HEK293 (cell line): ENCODE data around the gene KIAA0825.

Experiments used
- ATF2 ChIP-seq: fragments of 450-650 bp; formaldehyde crosslinking; IDR thresholded peaks from 2 replicates; pipeline ENCODE4 v1.5.1; 2016; ENCODE audit warnings: missing biosample characterization, missing genetic modification characterization, low read depth
- BCL11A ChIP-seq: fragments of 450-650 bp; formaldehyde crosslinking; IDR thresholded peaks from 2 replicates; pipeline ENCODE4 v1.5.1; 2016; ENCODE audit warnings: low read depth, missing biosample characterization, missing genetic modification characterization
- GFI1B ChIP-seq: fragments of 450-650 bp; formaldehyde crosslinking; IDR thresholded peaks from 2 replicates; pipeline ENCODE4 v1.5.1; 2016; ENCODE audit warnings: missing biosample characterization, missing genetic modification characterization
- RBAK ChIP-seq: fragments of 450-650 bp; formaldehyde crosslinking; IDR thresholded peaks from 2 replicates; pipeline ENCODE4 v1.5.1; 2016; ENCODE audit warnings: missing biosample characterization, missing genetic modification characterization
- SCRT1 ChIP-seq: fragments of 450-650 bp; formaldehyde crosslinking; IDR thresholded peaks from 2 replicates; pipeline ENCODE4 v1.5.1; 2016; ENCODE audit warnings: missing biosample characterization, missing genetic modification characterization, borderline replicate concordance
- SETDB1 ChIP-seq: IDR thresholded peaks from one replicate; pipeline ENCODE4 v1.6.1; 2017; ENCODE audit warnings: mild to moderate bottlenecking, low read length, moderate library complexity, mixed read lengths; ENCODE audit not compliant: insufficient read length
- SP2 ChIP-seq: fragments of 450-650 bp; formaldehyde crosslinking; IDR thresholded peaks from 2 replicates; pipeline ENCODE4 v1.5.1; 2016; ENCODE audit warnings: missing biosample characterization, missing genetic modification characterization
- ZBTB10 ChIP-seq: fragments of 450-650 bp; formaldehyde crosslinking; IDR thresholded peaks from 2 replicates; pipeline ENCODE4 v1.5.1; 2016; ENCODE audit warnings: missing biosample characterization, missing genetic modification characterization
- ZBTB17 ChIP-seq: fragments of 450-650 bp; formaldehyde crosslinking; IDR thresholded peaks from 2 replicates; pipeline ENCODE4 v1.5.1; 2016; ENCODE audit warnings: missing biosample characterization, missing genetic modification characterization
- ZBTB48 ChIP-seq: fragments of 450-650 bp; formaldehyde crosslinking; IDR thresholded peaks from 2 replicates; pipeline ENCODE4 v1.5.1; 2016; ENCODE audit warnings: missing biosample characterization, missing genetic modification characterization
- ZNF155 ChIP-seq: fragments of 450-650 bp; formaldehyde crosslinking; IDR thresholded peaks from 2 replicates; pipeline ENCODE4 v1.5.1; 2016; ENCODE audit warnings: missing biosample characterization, missing genetic modification characterization
- ZNF174 ChIP-seq: fragments of 450-650 bp; formaldehyde crosslinking; IDR thresholded peaks from 2 replicates; pipeline ENCODE4 v1.5.0; 2017; ENCODE audit warnings: missing biosample characterization, mild to moderate bottlenecking, missing genetic modification characterization
- ZNF2 ChIP-seq: fragments of 450-650 bp; formaldehyde crosslinking; IDR thresholded peaks from 2 replicates; pipeline ENCODE4 v1.5.1; 2016; ENCODE audit warnings: missing biosample characterization, missing genetic modification characterization
- ZNF223 ChIP-seq: fragments of 450-650 bp; formaldehyde crosslinking; IDR thresholded peaks from 2 replicates; pipeline ENCODE4 v1.5.1; 2016; ENCODE audit warnings: missing biosample characterization, missing genetic modification characterization
- ZNF26 ChIP-seq: fragments of 450-650 bp; formaldehyde crosslinking; IDR thresholded peaks from 2 replicates; pipeline ENCODE4 v1.5.1; 2016; ENCODE audit warnings: missing biosample characterization, missing genetic modification characterization
- ZNF391 ChIP-seq: fragments of 450-650 bp; formaldehyde crosslinking; IDR thresholded peaks from 2 replicates; pipeline ENCODE4 v1.5.1; 2016; ENCODE audit warnings: low read depth, missing biosample characterization, missing genetic modification characterization, borderline replicate concordance
- ZNF404 ChIP-seq: fragments of 450-650 bp; formaldehyde crosslinking; IDR thresholded peaks from 2 replicates; pipeline ENCODE4 v1.5.1; 2017; ENCODE audit warnings: missing biosample characterization, missing genetic modification characterization
- ZNF433 ChIP-seq: fragments of 450-650 bp; formaldehyde crosslinking; IDR thresholded peaks from 2 replicates; pipeline ENCODE4 v1.5.1; 2016; ENCODE audit warnings: missing biosample characterization, missing genetic modification characterization, low read depth
- ZNF626 ChIP-seq: fragments of 450-650 bp; sonication (Bioruptor Pico); formaldehyde crosslinking; IDR thresholded peaks from 2 replicates; pipeline ENCODE4 v1.5.1; 2018; ENCODE audit warnings: missing biosample characterization, missing genetic modification characterization, inconsistent platforms
- ZNF645 ChIP-seq: fragments of 450-650 bp; formaldehyde crosslinking; IDR thresholded peaks from 2 replicates; pipeline ENCODE4; 2016; ENCODE audit warnings: missing biosample characterization, missing genetic modification characterization
- ZNF701 ChIP-seq: fragments of 450-650 bp; formaldehyde crosslinking; IDR thresholded peaks from 2 replicates; pipeline ENCODE4 v1.5.1; 2016; ENCODE audit warnings: missing biosample characterization, missing genetic modification characterization
- ZNF704 ChIP-seq: fragments of 450-650 bp; formaldehyde crosslinking; IDR thresholded peaks from 2 replicates; pipeline ENCODE4 v1.5.1; 2016; ENCODE audit warnings: missing biosample characterization, missing genetic modification characterization
- TF ChIP-seq, protein P1 (sequence below): fragments of 450-650 bp; formaldehyde crosslinking; IDR thresholded peaks from 2 replicates; pipeline ENCODE4 v1.5.1; 2017; ENCODE audit warnings: missing biosample characterization, missing genetic modification characterization
- TF ChIP-seq, protein P2 (sequence below): fragments of 450-650 bp; formaldehyde crosslinking; optimal IDR thresholded peaks from 2 replicates; pipeline ENCODE3; 2016; ENCODE audit warnings: missing biosample characterization, mild to moderate bottlenecking, missing genetic modification characterization
- TF ChIP-seq, protein P3 (sequence below): fragments of 450-650 bp; formaldehyde crosslinking; IDR thresholded peaks from 2 replicates; pipeline ENCODE4 v1.5.1; 2016; ENCODE audit warnings: missing biosample characterization, missing genetic modification characterization

KIAA0825 gene

GRCh38 chr5:94618493-94619328, at the start of gene KIAA0825, which contains the start of gene SLF1 (continued):
- TF ChIP-seq ZBTB17 (tag by site-specific recombination) = peak; percentile 67
- TF ChIP-seq ZNF701 (tag by site-specific recombination) = no peak
- no peak for TF ChIP-seq ZNF223 (tag by site-specific recombination)
- TF ChIP-seq ZBTB48 (tag by site-specific recombination) = no peak
- no peak for TF ChIP-seq ATF2 (tag by site-specific recombination)
- TF ChIP-seq ZNF174 (tag by site-specific recombination) = no peak
- TF ChIP-seq, protein P1, sequence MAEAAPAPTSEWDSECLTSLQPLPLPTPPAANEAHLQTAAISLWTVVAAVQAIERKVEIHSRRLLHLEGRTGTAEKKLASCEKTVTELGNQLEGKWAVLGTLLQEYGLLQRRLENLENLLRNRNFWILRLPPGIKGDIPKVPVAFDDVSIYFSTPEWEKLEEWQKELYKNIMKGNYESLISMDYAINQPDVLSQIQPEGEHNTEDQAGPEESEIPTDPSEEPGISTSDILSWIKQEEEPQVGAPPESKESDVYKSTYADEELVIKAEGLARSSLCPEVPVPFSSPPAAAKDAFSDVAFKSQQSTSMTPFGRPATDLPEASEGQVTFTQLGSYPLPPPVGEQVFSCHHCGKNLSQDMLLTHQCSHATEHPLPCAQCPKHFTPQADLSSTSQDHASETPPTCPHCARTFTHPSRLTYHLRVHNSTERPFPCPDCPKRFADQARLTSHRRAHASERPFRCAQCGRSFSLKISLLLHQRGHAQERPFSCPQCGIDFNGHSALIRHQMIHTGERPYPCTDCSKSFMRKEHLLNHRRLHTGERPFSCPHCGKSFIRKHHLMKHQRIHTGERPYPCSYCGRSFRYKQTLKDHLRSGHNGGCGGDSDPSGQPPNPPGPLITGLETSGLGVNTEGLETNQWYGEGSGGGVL = 0 out of 2 replicates have a peak, but pooled peaks have one; percentile 10
- TF ChIP-seq ZNF404 (tag by site-specific recombination) = no peak
- no peak for TF ChIP-seq SCRT1
- no peak for TF ChIP-seq ZNF704
- no peak for TF ChIP-seq ZNF26 (tag by site-specific recombination)
- TF ChIP-seq ZNF2 (tag by site-specific recombination) = peak; percentile 90; the same call in 1 of the 2 replicates
- TF ChIP-seq SP2 (tag by site-specific recombination) = peak; percentile 79
- TF ChIP-seq ZNF645 (tag by site-specific recombination) = no peak
- TF ChIP-seq, protein P2, sequence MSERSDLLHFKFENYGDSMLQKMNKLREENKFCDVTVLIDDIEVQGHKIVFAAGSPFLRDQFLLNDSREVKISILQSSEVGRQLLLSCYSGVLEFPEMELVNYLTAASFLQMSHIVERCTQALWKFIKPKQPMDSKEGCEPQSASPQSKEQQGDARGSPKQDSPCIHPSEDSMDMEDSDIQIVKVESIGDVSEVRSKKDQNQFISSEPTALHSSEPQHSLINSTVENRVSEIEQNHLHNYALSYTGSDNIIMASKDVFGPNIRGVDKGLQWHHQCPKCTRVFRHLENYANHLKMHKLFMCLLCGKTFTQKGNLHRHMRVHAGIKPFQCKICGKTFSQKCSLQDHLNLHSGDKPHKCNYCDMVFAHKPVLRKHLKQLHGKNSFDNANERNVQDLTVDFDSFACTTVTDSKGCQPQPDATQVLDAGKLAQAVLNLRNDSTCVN (tag by site-specific recombination) = peak; percentile 45
- no peak for TF ChIP-seq ZNF626 (tag by site-specific recombination)
- TF ChIP-seq BCL11A (tag by site-specific recombination) = no peak
- no peak for TF ChIP-seq ZNF391 (tag by site-specific recombination)
- TF ChIP-seq ZNF433 (tag by site-specific recombination) = no peak
- TF ChIP-seq ZBTB10 (tag by site-specific recombination) = no peak; the same call in 1 of the 2 replicates
- no peak for TF ChIP-seq ZNF155 (tag by site-specific recombination)
- no peak for TF ChIP-seq RBAK (tag by site-specific recombination)
- TF ChIP-seq SETDB1 = no peak
- TF ChIP-seq, protein P3, sequence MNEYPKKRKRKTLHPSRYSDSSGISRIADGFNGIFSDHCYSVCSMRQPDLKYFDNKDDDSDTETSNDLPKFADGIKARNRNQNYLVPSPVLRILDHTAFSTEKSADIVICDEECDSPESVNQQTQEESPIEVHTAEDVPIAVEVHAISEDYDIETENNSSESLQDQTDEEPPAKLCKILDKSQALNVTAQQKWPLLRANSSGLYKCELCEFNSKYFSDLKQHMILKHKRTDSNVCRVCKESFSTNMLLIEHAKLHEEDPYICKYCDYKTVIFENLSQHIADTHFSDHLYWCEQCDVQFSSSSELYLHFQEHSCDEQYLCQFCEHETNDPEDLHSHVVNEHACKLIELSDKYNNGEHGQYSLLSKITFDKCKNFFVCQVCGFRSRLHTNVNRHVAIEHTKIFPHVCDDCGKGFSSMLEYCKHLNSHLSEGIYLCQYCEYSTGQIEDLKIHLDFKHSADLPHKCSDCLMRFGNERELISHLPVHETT (tag by site-specific recombination) = 0 out of 2 replicates have a peak, but pooled peaks have one; percentile 19
- 0 out of 2 replicates have a peak, but pooled peaks have one; percentile 11 for TF ChIP-seq GFI1B (tag by site-specific recombination)
